Smooth muscle cell (in vitro differentiated cells): ENCODE results near the gene INPP4B. TPM values are rescaled to one million over a fixed set of nuclear protein-coding genes. Genes with fewer than 3 reads are reported as not detected.

Source experiments
- DNase-seq: peaks from one replicate; lab custom pipeline; 2025; ENCODE audit not compliant: unreplicated experiment; lab: John Stamatoyannopoulos, UW
- H2AFZ ChIP-seq: fragments of 200-600 bp; sonication (generic); 2 replicates; pipeline ENCODE4 v1.6.0; 2016; ENCODE audit warnings: antibody characterized with exemption, low read depth, mild to moderate bottlenecking
- H3F3A ChIP-seq: fragments of 200-600 bp; sonication (generic); 2 replicates; pipeline ENCODE4 v1.6.0; 2017; ENCODE audit warnings: antibody characterized with exemption, low read depth
- H3K27ac ChIP-seq: fragments of 200-600 bp; sonication (generic); 2 replicates; pipeline ENCODE4 v1.5.1; 2016; ENCODE audit warnings: low read depth, mild to moderate bottlenecking
- H3K27me3 ChIP-seq: fragments of 200-600 bp; sonication (generic); 2 replicates; pipeline ENCODE4 v1.6.1; 2016; ENCODE audit warnings: low read depth, mild to moderate bottlenecking
- H3K36me3 ChIP-seq: fragments of 200-600 bp; sonication (generic); 2 replicates; pipeline ENCODE4 v1.5.1; 2016; ENCODE audit warnings: low read depth
- H3K4me1 ChIP-seq: fragments of 200-600 bp; sonication (generic); 2 replicates; pipeline ENCODE4 v1.5.1; 2016; ENCODE audit warnings: low read depth
- H3K4me2 ChIP-seq: fragments of 200-600 bp; sonication (generic); 2 replicates; pipeline ENCODE4 v1.6.0; 2016; ENCODE audit warnings: mild to moderate bottlenecking
- H3K4me3 ChIP-seq: fragments of 200-600 bp; sonication (generic); 2 replicates; pipeline ENCODE4 v1.5.1; 2016; ENCODE audit warnings: mild to moderate bottlenecking
- H3K79me2 ChIP-seq: fragments of 200-600 bp; sonication (generic); 2 replicates; pipeline ENCODE4 v1.6.0; 2016; ENCODE audit warnings: low read depth, mild to moderate bottlenecking
- H3K9ac ChIP-seq: fragments of 200-600 bp; sonication (generic); 2 replicates; pipeline ENCODE4 v1.6.0; 2016; ENCODE audit warnings: low read depth
- H3K9me3 ChIP-seq: fragments of 200-600 bp; sonication (generic); replicated peaks from 2 replicates; pipeline ENCODE4 v1.5.1; 2016; ENCODE audit warnings: low read depth
- H4K20me1 ChIP-seq: fragments of 200-600 bp; sonication (generic); 2 replicates; pipeline ENCODE4 v1.6.0; 2016; ENCODE audit warnings: low read depth
- CTCF ChIP-seq: fragments of 200-600 bp; sonication (generic); IDR thresholded peaks from 2 replicates; pipeline ENCODE4 v1.5.1; 2017; ENCODE audit warnings: borderline replicate concordance, mild to moderate bottlenecking, antibody characterized with exemption; ENCODE audit not compliant: insufficient read depth, poor library complexity, severe bottlenecking
- WGBS: methylation state at CpG from one replicate; pipeline ENCODE4 v1.1.7; 2016; ENCODE audit warnings: low lambda C conversion rate; 5-methylcytosine and 5-hydroxymethylcytosine counted together
- polyA plus RNA-seq: library from polyadenylated mRNA; unstranded; fragments of >200 nt; fragmentation: Nextera tagmentation; extraction: Ambion mirVana; gene quantifications from 2 replicates; pipeline ENCODE4 v1.2.1, GENCODE V29; 2016
- total RNA-seq: library from RNA; depleted of rRNA; stranded (reverse); fragments of >200 nt; gene quantifications from 2 replicates; pipeline ENCODE4 v1.2.3, GENCODE V29; 2014

INPP4B gene
- total and polyA plus RNA-seq, 2 experiments from 2014 or later, result 2.0 to 10.9 TPM

- Histone ChIP-seq H2AFZ (no peak overlapping the region), H3K4me1 (no peaks in the 10 kb centered on the region), H3K79me2 (no peaks in the 10 kb centered on the region), H3K9ac (no peak overlapping the region), H3K27me3 (no peaks in the 10 kb centered on the region), H3K9me3 (no peaks in the 10 kb centered on the region), H3K36me3 (no peaks in the 10 kb centered on the region), H3K4me2 (no peak overlapping the region), H3K4me3 (no peak overlapping the region), H3F3A (no peaks in the 10 kb centered on the region), H4K20me1 (no peaks in the 10 kb centered on the region), H3K27ac (no peak overlapping the region)
- DNase-seq, result no peak
- no peak for TF ChIP-seq CTCF
- WGBS, result 82% methylated on average over 1 of the region's 1 CpG
Measured at GRCh38 chr4:142331646-142332045, 514.5 kb downstream of the INPP4B start.

- DNase-seq, result no peak
- 95% methylated on average over 4 of the region's 4 CpGs for WGBS
- Histone ChIP-seq H3K4me1 (no peaks in the 10 kb centered on the region), H3K79me2 (no peaks in the 10 kb centered on the region), H3K27me3 (no peaks in the 10 kb centered on the region), H3K9ac (no peak overlapping the region), H3K4me3 (no peak overlapping the region), H3K9me3 (no peaks in the 10 kb centered on the region), H3K4me2 (no peak overlapping the region), H3F3A (no peaks in the 10 kb centered on the region), H2AFZ (no peak overlapping the region), H4K20me1 (no peaks in the 10 kb centered on the region), H3K36me3 (no peaks in the 10 kb centered on the region), H3K27ac (no peak overlapping the region)
- TF ChIP-seq CTCF, result no peak
Measured at GRCh38 chr4:142331132-142331531, 515.0 kb downstream of the INPP4B start.

- WGBS, result 88% methylated on average over 5 of the region's 5 CpGs
Measured at GRCh38 chr4:142330311-142330710, 515.8 kb downstream of the INPP4B start.

More at GRCh38 chr4:142330311-142330710, 515.8 kb downstream of the INPP4B start:
- Histone ChIP-seq H3K4me1 (no peaks in the 10 kb centered on the region), H3K27me3 (no peaks in the 10 kb centered on the region), H3K9ac (no peak overlapping the region), H3K27ac (no peak overlapping the region), H3K4me2 (no peak overlapping the region), H3F3A (no peaks in the 10 kb centered on the region), H4K20me1 (no peaks in the 10 kb centered on the region), H3K4me3 (no peak overlapping the region), H3K9me3 (no peaks in the 10 kb centered on the region), H3K79me2 (no peaks in the 10 kb centered on the region), H3K36me3 (no peaks in the 10 kb centered on the region), H2AFZ (no peak overlapping the region)
- no peak for DNase-seq
- TF ChIP-seq CTCF, result no peak
